Activated T-cell treated with anti-CD3 and anti-CD28 coated beads for 24 hours (primary cell): ENCODE results near the gene S1PR5.
"Not testable (repeated sequence)": the region's sequence is repeated elsewhere in the genome, so short reads cannot be mapped to it uniquely, and the experiment has no call there.

Source experiments
- DNase-seq: peaks from one replicate; pipeline ENCODE4 v3.0.0-alpha.2; 2020; ENCODE audit warnings: low read depth

The S1PR5 gene

DNA sequence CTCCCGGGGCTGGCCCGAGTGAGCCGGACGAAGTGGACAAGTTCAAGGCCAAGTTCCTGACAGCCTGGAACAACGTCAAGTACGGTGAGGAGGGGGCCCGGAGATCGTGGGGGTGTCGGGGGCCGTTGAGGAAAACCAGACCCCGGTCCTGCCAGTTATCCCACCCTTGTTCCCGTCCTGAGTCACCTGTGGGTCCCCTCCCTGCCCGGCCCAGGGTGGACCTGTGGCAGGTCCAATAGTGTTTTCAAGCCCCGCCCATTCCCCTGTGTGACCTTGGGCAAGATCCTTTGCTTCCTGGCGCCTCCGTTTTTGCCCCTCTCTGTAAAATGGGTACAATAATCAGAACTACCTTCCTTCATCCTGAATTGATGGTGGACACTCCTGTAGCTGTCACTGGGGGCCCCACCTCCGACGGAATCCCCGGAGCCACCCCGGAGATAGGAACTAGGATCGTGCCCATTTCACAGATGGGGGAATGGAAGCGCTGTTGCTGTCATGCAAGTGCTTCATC lies 27.1 kb upstream of the S1PR5 start:
- no peak for DNase-seq

DNA sequence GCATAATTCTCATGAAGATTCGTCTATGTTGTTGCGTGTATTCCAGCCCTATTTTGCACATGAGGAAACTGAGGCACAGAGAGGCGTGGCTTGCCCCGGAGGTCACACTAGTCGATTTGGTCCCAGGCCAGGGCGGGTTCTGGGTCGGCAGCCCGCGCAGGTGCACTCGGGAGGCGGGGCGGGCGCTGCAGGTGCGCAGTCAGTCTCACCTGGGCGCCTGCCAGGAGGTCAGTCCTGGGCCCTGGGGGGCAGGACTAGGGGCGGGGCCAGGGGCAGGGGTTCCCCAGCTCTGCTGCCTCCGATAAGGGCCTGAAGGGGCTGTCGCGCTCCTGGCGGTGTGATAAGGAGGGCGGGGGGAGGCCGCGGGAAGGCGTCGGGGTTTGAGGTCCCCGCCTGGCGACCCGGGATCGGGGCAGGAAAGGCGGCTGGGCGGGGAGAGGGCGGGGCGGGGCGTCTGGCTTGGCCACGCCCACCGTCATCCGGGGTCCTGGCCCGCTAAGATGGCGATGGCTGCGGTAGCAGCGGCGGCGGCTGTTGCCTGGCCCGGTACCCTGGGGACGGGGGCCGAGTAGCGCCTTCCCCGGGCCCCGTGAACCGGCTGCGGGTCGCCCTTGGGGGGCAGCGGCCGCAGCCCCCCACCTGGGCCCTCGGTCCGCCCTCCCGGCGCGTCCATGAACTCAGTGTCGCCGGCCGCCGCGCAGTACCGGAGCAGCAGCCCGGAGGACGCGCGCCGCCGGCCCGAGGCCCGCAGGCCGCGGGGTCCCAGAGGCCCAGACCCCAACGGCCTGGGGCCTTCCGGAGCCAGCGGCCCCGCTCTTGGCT lies 26.4 kb upstream of the S1PR5 start, which contains the start of gene ATG4D:
Gene ATG4D (plus strand): TSS at position 485 of the 822 bp plus-strand sequence. CDS start 187 bp downstream, at position 672.
- peak; percentile 71 for DNase-seq

DNA sequence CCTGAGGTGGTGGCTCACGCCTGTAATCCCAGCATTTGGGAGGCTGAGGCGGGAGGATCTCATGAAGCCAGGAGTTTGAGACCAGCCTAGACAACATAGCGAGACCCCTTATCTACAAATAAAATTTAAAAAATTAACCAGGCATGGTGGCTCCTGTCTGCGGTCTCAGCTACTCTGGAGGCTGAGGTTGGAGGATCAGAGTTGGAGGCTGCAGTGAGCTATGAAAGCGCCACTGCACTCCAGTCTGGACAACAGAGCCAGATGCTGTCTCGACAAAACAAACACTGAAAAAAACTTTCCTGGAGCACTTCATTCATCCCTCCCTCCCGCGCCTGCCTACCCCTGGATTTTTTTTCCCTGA lies 25.8 kb upstream of the S1PR5 start:
- no peak for DNase-seq

DNA sequence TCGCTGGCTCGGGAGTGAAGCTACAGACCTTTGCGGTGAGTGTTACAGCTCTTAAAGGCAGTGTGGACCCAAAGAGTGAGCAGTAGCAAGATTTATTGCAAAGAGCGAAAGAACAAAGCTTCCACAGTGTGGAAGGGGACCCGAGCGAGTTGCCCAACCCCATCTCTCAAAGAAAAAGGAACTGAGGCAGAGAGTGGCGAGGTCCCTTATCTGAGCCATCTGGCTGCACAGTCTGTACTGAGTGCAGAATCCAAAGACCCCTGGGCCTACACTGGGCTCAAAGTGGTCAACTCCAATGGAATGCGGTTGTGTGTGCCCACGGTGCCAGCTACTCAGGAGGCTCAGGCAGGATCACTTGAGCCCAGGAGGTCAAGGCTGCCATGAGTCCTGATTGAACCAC lies 21.8 kb upstream of the S1PR5 start:
- DNase-seq, result not testable (repeated sequence)

DNA sequence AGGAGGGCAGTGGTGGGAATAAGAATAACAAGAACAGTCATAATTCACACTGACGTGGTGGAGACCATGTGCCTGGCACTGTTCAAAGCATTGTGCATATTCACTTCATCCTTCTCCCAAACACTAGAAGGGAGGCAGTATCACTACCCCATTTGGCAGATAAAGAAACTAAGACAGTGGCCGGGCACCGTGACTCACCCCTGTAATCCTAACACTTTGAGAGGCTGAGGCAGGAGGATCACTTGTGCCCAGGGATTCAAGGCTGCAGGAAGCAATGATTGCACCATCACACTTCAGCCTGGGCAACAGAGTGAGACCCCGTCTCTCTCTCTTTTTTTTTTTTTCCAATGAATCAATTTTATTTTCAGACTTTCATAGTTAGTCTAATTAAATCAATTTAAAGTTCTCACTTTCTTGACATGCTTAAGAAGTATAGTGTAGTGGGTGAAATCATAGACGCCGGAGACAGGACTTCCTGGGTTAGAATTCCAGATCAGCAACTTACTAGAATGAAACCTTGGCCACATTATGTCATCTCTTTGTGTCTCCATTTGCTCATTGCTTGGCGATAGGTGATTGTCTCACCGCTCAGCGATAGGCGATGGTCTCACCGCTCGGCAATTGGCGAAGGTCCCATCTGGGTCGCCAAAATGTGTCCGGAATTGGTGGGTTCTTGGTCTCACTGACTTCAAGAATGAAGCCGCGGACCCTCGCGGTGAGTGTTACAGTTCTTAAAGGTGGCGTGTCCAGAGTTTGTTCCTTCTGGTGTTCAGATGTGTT lies 21.1 kb upstream of the S1PR5 start:
- no peak for DNase-seq

DNA sequence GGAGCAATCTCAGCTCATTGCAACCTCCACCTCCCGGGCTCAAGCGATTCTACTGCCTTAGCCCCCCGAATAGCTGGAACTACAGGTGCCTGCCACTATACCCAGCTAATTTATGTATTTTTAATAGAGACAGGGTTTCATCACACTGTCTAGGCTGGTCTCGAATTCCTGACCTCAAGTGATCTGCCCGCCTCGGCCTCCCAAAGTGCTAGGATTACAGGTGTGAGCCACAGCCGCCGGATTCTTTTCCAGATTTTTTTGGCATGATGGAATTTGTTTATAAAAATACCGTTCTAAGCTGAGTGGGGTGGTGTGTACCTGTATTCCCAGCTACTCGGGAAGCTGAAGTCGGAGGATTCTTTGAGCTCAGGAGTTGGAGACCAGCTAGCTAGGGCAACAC lies 20.4 kb upstream of the S1PR5 start:
- DNase-seq, result no peak

DNA sequence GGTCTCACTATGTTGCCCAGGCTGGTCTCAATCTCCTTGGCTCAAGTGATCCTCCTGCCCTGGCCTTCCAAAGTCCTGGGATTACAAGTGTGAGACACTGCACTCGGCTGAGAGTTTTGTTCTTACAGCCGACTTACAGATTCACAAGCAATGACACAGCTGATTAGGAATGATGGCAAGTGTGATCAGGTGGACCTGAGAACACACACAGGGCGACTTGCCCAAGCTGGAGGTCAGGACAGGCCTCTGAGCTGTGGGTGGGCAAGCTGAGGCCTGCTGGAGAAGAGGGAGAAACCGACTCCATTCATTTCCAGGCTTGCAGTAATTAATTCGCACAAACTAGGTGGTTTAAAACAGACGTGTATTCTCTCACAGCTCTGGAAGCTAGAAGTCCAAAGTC lies 18.4 kb upstream of the S1PR5 start:
- DNase-seq, result no peak

DNA sequence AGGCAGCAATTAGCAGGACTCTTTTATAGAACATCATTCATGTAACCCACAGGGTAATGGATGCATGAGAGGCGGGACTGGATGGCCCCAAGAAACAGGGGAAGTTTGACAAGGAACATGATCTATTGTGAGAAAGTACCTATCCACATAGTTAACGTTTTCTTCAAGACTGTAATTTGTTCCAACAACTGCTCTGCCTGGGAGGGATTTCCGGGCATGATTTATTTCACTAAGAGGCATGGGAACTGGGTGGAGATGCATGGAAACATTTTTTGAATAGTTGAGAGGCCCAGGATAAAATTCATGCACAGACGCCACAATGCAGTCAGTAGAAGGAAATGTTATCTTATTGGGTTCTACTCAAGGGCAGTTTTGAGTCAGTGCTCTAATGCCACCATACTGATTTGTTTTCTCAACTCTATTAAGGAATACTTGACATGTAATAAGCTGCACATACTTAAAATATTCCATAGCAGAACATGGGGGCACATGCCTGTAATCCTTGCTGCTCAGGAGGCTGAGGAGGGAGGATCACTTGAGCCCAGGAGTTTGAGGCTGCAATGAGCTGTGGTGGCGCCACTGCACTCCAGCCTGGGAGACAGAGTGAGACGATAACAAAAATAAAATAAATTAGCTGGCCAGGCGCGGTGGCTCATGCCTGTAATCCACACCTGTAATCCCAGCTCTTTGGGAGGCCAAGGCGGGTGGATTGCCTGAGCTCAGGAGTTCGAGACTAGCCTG lies 16.6 kb upstream of the S1PR5 start:
- DNase-seq, result no peak

DNA sequence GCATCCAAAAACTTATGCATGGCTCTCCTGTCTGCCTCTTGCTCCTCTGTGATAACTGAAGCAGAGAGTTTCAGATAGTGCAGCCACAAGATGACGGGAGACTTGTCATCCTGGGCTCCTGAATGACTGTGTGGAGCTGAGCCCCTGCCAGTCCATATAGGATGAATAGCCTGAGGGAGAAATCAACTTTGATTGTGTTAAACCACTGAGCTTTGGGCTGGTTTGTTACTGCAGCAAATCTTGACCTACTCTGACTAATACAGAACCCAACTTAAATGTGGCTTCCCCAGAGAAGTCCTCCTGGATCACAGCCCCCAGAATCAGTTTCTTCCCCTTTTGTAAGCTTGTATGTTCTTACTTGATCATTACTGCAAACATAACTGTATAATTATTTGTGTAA lies 15.2 kb upstream of the S1PR5 start:
- no peak for DNase-seq

DNA sequence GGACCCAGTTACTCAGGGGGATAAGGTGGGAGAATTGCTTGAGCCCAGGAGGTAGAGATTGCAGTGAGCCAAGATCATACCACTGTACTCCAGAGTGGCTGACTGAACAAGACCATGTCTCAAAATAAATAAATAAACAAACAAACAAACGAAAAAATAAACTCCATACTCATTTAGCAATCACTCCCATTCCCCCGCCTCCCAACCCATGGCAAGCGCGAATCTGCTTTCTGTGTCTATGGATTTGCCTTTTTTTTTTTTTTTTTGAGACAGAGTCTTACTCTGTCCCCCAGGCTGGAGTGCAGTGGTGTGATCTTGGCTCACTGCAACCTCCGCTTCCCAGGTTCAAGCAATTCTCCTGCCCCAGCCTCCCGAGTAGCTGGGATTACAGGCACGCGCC lies 9.6 kb upstream of the S1PR5 start:
- not testable (repeated sequence) for DNase-seq

DNA sequence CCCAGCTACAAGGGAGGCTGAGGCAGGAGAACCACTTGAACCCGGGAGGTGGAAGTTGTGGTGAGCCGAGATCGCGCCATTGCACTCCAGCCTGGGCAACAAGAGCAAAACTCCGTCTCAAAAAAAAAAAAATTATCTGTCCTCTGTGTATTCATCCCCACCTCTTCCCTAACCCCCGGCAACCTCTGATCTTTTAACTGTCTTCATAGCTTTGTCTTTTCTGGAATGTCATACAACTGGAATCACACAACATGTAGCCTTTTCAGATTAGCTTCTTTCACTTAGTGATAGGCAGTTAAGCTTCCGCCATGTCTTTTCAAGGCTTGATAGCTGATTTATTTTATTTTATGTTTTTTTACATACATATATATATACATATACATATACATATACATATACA lies 8.4 kb upstream of the S1PR5 start:
- no peak for DNase-seq

DNA sequence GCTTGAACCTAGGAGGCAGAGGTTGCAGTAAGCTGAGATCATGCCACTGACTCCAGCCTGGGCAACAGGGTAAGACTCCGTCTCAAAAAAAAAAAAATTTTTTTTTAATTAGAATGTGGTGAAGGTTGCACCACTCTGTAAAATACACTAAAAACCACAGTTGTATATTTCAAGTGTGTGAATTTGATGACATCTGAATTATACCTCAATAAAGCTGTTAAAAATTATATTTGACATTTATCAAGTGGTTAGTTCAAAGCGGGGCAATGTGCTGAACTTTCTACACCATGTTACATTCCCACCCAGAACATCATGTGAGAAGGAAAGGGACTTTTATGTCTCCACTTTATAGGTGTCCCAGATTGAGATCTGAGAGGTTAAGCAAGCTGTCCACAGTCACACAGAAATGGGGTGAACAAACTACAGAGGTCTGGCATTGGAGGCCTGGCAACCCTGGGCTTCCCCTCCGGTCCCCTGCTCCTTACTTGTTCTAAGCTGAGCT lies 5.9 kb upstream of the S1PR5 start:
- no peak for DNase-seq

DNA sequence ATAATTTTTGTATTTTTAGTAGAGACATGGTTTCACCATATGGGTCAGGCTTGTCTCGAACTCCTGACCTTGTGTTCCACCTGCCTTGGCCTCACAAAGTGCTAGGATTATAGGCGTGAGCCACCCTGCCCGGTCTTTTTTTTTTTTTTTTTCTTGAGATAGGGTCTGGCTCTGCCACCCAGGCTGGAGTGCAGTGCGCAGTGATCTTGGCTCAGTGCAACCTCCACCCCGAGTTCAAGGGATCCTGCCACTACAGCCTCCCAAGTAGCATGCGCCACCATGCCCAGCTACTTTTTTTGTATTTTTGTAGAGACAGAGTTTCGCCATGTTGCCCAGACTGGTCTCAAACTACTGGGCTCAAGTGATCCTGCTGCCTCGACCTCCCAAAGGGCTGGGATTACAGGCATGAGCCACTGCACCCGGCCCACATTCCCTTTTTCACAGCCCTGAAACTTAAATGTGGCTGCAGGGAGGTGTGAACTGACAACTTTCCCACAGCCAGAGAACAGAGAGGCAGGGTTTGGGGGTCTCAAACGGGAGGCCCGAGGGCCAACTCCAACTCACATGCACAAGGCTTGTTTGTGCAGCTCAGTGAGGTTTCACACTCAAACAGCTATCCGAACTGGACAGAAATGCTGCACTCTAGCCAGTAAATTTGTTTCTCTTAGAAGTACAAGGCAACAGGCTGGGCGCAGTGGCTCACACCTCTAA lies 4.4 kb upstream of the S1PR5 start:
- DNase-seq, result no peak

DNA sequence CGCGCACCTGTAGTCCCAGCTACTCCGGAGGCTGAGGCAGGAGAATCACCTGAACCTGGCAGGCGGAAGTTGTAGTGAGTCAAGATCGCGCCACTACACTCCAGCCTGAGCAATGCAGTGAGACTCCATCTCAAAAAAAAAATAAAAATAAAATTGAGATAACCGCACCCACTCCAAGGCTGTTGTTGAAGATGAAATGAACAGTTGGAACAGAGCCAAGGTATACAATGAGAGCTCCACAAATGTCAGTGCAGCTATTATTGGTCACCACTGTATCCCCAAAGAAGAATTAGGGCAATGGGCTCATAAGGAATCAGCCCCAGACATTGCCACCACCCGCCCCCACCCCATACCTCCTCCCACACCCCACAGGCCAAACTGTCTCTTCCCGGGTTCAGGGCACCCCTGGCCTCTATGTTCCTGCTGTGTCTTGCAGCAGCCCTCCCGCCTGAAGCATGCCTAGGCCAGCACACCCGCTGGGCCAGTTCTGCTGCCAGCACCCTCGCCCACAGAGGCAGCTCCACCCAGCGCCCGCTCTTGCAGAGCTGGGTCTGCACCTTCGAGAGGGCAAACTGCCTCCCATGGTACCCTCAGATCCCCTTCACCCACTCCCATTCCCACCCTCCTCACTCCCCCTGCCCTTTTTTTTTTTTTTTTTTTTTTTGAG lies 3.5 kb upstream of the S1PR5 start:
- DNase-seq, result no peak

DNA sequence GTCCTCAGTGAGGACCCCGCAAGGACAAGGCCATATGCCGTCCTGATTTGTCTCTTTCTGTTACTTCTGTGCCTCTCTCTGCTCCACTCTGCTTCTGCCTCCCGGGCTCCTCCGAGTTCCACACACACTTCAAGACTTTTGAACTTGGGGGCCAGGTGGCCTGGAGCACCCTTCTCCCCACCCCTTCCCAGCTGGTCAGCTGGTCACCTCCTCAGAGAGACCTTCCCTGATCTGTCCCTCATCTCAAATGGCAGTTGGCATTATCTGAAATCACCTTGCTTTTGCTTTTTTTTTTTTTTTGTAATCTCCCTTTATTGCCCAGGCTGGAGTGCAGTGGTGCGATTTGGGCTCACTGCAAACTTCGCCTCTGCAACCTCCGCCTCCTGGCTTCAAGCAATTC lies 2.2 kb upstream of the S1PR5 start:
- DNase-seq, result no peak

DNA sequence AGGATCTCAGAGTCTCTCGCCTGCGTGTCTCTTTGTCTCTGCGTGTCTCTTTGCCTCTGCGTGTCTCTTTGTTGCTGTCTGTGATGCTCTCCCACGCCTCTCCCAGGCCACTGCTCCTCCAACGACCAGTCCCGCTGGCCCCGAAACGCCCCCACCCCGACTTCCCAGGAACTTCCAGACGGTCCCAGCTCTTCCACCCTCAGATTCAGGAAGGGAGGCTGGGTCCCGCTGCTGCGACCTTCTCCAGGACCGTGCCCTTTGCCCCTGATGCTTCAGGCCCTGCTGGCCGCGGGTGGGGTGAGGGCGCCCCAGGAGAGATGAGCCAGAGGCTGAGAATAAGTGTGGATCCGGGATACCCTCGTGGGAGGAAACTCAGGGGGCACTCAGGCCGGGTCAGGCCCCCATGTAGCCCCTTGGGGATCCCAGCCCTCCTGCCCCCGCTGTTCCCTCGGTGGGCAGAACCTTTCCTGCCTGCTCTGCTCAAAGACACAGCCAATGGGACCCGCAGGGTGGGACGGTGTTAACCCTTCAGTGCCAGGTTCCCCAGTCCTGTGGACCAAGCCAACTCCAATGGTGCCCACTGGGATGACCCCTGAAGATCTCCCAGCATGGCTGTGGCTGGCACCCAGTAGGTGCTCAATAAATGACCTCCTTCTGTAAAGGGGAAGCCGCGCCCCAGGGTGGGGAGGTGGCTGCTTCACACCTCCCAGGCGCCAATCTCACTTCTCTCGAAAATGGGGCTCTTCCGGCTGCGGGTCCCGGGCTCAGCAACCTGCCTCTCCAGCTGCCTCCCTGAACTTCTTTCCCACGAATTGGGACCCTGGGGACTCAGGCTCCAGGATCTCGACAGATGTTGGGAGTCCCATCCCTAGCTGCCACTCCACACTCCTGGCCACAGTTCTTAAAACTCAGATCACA lies 1.5 kb upstream of the S1PR5 start:
- DNase-seq, result no peak

DNA sequence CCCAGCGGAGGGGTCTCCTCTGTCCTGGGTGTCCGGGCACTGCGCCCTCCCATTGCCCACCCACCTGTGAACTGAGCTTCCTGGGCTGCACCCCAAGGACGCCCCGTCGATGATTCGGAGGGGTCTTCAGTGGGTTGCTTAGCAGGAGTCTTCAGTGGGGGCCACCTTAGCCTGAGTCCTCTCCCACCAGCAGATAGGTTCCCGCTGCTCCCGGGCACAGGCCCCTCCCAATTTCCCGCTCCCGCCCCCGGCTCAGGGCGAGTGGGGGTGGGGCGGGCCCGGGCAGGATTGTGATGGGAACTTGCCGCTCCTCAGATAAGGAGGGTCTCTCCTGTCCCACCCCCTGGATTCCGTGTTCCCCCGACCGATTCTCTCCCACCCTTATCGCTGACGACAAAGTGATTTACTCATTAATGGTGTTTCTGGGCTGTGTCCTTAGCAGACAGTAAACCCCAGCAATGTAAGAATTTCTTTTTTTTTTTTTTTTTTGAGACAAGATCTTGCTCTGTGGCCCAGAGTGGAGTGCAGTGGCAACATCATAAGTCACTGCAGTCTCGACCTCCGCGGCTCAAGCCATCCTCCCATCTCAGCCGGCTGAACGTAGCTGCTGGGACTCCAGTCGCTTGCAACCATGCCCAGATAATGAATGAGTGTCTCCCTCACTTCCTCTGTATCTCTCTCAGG lies 655 bp upstream of the S1PR5 start:
- no peak for DNase-seq

DNA sequence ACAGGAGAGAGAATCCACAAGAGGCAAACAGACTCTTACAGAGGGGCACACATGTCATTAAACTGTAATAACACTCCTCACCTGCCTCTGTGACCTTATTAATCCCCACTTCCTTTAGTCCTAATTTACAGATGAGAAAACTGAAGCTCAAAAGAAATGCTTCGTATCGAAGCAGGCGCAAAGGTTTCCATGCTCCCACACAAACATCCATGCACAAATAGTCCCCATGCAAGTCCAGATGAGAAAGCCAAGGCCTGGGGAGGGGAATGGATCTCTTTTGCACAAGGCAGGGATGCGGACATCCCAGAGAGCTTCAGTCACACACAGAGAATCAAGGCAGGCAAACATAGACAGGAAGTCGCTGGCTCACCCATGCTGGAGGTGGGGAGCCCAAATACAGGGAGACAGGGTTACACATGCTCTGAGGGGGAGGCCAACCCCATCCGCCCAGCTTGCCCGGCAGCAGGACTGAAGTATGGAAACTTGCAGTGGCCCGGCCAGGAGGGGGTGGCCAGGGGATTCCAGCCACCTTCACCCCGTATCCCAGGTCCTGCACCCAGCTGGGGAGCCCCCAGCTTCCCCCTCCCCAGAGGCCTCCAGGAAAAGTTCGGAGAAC lies 468 bp downstream of the S1PR5 start:
- DNase-seq, result no peak

DNA sequence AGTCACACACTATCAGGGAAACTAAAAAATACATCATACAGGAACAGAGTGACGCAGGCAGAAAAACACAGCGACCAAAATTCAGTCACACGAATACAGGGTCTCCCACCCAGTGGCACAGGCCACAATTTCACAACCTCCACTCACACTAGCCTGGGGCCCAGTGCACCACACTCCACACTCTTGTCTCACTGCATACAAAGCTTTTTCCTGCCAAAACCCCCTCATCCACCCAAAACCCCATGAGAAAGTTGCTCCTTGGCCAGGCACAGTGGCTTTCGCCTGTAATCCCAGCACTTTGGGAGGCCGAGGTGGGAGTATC lies 1.2 kb downstream of the S1PR5 start:
- no peak for DNase-seq
